Keratinocyte (primary cell): ENCODE measurements around the gene TEAD3. TPM values are rescaled to one million over a fixed set of nuclear protein-coding genes. Genes with fewer than 3 reads are reported as not detected.

Source experiments
- DNase-seq: peaks from one replicate; pipeline ENCODE4 v3.0.0-alpha.2; 2011; ENCODE audit warnings: low read depth, missing footprints, low spot score
- FAIRE-seq: peaks from 2 replicates; lab custom pipeline; 2011; peaks lifted over from hg19 to GRCh38; lab: Jason Lieb, UNC
- H2AFZ ChIP-seq: 2 replicates; pipeline ENCODE4 v1.6.0; 2012; ENCODE audit warnings: low read length, control low read depth, inconsistent platforms; ENCODE audit not compliant: control insufficient read depth
- H3K27ac ChIP-seq: 2 replicates; pipeline ENCODE4 v1.5.1; 2011; ENCODE audit warnings: low read length; ENCODE audit not compliant: control insufficient read depth, insufficient read depth
- H3K27me3 ChIP-seq: 3 replicates; pipeline ENCODE4 v1.6.0; 2011; ENCODE audit warnings: low read length; ENCODE audit not compliant: control insufficient read depth, insufficient read depth; ENCODE audit errors: extremely low read depth
- H3K36me3 ChIP-seq, 2 experiments: 2 replicates in 1 of 2; 3 replicates in 1 of 2; pipeline ENCODE4 v1.5.1; 2011; ENCODE audit warnings: low read length in 2 of 2, mild to moderate bottlenecking in 1 of 2; ENCODE audit not compliant: control insufficient read depth in 2 of 2, insufficient read depth in 2 of 2; ENCODE audit errors: extremely low read depth in 1 of 2
- H3K4me1 ChIP-seq: 3 replicates; pipeline ENCODE4 v1.5.1; 2011; ENCODE audit warnings: low read length; ENCODE audit not compliant: control insufficient read depth, insufficient read depth; ENCODE audit errors: extremely low read depth
- H3K4me2 ChIP-seq: 3 replicates; pipeline ENCODE4 v1.6.0; 2011; ENCODE audit warnings: low read depth, low read length; ENCODE audit not compliant: control insufficient read depth, insufficient read depth; ENCODE audit errors: extremely low read depth
- H3K4me3 ChIP-seq, 3 experiments: fragments of 200-600 bp in 1 of 3; sonication (generic) in 1 of 3; 2 replicates in 2 of 3; 3 replicates in 1 of 3; pipeline ENCODE4 v1.5.1; 2011 to 2016; ENCODE audit warnings: low read length in 3 of 3, mild to moderate bottlenecking in 3 of 3, control low read depth in 2 of 3, inconsistent platforms in 1 of 3, low read depth in 1 of 3, mixed read lengths in 1 of 3, mixed run types in 1 of 3, moderate library complexity in 1 of 3; ENCODE audit not compliant: control insufficient read depth in 2 of 3, insufficient read depth in 2 of 3; ENCODE audit errors: extremely low read depth in 1 of 3
- H3K79me2 ChIP-seq: 2 replicates; pipeline ENCODE4 v1.6.0; 2012; ENCODE audit warnings: low read length; ENCODE audit not compliant: control insufficient read depth, insufficient read depth
- H3K9ac ChIP-seq: 3 replicates; pipeline ENCODE4 v1.6.0; 2011; ENCODE audit warnings: low read length; ENCODE audit not compliant: control insufficient read depth, insufficient read depth; ENCODE audit errors: extremely low read depth
- H3K9me1 ChIP-seq: 3 replicates; pipeline ENCODE4 v1.6.0; 2011; ENCODE audit warnings: low read length; ENCODE audit not compliant: control insufficient read depth, insufficient read depth; ENCODE audit errors: extremely low read depth
- H3K9me3 ChIP-seq: 2 replicates; pipeline ENCODE4 v1.5.1; 2012; ENCODE audit warnings: low read depth, low read length; ENCODE audit not compliant: control insufficient read depth
- H4K20me1 ChIP-seq: 3 replicates; pipeline ENCODE4 v1.6.0; 2011; ENCODE audit warnings: low read length; ENCODE audit not compliant: control insufficient read depth, insufficient read depth; ENCODE audit errors: extremely low read depth
- EZH2 ChIP-seq: IDR thresholded peaks from one replicate; pipeline ENCODE4 v1.6.1; 2012; ENCODE audit warnings: inconsistent platforms, mild to moderate bottlenecking, low read length, moderate library complexity
- dilution Hi-C: fragments of 300-500 bp; cut with MboI; formaldehyde crosslinking; loops from one replicate; pipeline ENCODE4 v1.7.0; 2020; ENCODE audit warnings: low sequenced_read_pairs; ENCODE audit not compliant: extremely low pct_ligation_motif_present
- polyA plus RNA-seq, 5 experiments: library from polyadenylated mRNA; depleted of rRNA in 3 of 5; stranded (reverse) in 3 of 5; stranded (forward) in 1 of 5; unstranded in 1 of 5; fragments of >200 nt; gene quantifications; 1 replicate in 1 of 5; 2 replicates in 3 of 5; 3 replicates in 1 of 5; pipeline versions ENCODE4 v1.2.1 to v1.2.3, GENCODE V29; 2011 to 2012; ENCODE audit warnings: missing spikeins in 2 of 5, low read depth in 1 of 5, low replicate concordance in 1 of 5
- TF ChIP-seq, protein P1 (sequence below), 3 experiments: IDR thresholded peaks in 1 of 3; conservative IDR thresholded peaks in 1 of 3; optimal IDR thresholded peaks in 1 of 3; 2 replicates in 2 of 3; 3 replicates in 1 of 3; pipeline versions ENCODE3 to v1.5.1; 2011; ENCODE audit warnings: low read length in 3 of 3, mild to moderate bottlenecking in 3 of 3, moderate library complexity in 2 of 3, control low read depth in 1 of 3, inconsistent platforms in 1 of 3; ENCODE audit not compliant: insufficient read depth in 2 of 3; ENCODE audit errors: extremely low read depth in 1 of 3

Gene TEAD3
- polyA plus RNA-seq, 1 donor (not counting 4 experiments of a cell fraction or from before 2014, with no cell fraction given): 5.7 TPM

DNA sequence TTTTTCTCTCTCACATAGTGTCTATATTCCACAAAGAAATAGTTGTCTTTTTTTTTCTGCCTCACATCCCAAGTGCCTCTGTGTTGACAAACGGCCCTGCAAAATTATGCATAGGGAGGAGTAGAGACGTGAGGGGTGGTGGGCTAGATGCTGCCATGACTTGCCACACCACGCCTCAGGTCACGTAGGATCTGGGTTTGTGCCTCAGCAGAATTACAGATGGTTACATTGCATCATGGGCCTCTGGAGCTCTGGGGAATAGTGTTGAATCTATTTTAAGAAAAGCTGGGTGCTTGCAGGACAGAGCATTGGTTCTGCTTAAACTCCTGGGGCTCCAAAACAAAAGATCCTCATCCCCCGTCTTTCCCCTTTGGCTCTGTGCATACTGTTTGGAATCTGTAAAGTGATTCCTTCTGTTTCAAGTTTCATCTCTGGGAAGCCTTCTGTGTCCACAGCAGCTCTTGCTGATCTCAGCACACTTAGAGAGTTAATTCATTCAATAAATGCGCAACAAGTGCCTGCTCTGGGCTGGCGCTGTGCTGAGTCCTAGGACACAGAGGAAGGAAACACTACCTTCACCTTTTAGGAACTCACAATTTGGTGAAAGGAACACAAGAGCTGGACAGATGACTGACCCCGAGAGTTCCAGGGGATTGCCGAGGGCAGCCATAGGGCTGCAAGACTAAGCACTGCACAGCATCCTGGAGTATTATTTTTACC, 42.3 kb downstream of the TEAD3 start:
- Histone ChIP-seq H3K27ac (peak overlapping the region; percentile 81), H3K9ac (peak overlapping the region; percentile 58), H3K4me2 (peak overlapping the region; percentile 90), H4K20me1 (no peaks in the 10 kb centered on the region), H3K79me2 (peaks cover 1% of the 10 kb centered on the region), H2AFZ (peak overlapping the region; percentile 30), H3K4me3 (peak overlapping the region in 1 of 3 experiments; percentile 34), H3K9me1 (no peaks in the 10 kb centered on the region), H3K4me1 (peaks cover 30% of the 10 kb centered on the region), H3K27me3 (no peaks in the 10 kb centered on the region), H3K9me3 (no peaks in the 10 kb centered on the region), H3K36me3 (peaks cover 4 to 12% of the 10 kb centered on the region in 2 experiments)
- TF ChIP-seq, protein P1, sequence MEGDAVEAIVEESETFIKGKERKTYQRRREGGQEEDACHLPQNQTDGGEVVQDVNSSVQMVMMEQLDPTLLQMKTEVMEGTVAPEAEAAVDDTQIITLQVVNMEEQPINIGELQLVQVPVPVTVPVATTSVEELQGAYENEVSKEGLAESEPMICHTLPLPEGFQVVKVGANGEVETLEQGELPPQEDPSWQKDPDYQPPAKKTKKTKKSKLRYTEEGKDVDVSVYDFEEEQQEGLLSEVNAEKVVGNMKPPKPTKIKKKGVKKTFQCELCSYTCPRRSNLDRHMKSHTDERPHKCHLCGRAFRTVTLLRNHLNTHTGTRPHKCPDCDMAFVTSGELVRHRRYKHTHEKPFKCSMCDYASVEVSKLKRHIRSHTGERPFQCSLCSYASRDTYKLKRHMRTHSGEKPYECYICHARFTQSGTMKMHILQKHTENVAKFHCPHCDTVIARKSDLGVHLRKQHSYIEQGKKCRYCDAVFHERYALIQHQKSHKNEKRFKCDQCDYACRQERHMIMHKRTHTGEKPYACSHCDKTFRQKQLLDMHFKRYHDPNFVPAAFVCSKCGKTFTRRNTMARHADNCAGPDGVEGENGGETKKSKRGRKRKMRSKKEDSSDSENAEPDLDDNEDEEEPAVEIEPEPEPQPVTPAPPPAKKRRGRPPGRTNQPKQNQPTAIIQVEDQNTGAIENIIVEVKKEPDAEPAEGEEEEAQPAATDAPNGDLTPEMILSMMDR (optimal IDR thresholded peaks at IDR 0.05 in 1 of 3, IDR thresholded peaks at IDR 0.05 in 1 of 3, conservative IDR thresholded peaks at IDR 0.05 in 1 of 3; ENCODE audit: extremely low read depth in 1 of 3, insufficient read depth in 2 of 3, low read length in 3 of 3): no peak
- TF ChIP-seq EZH2: no peak
- FAIRE-seq: no peak
- dilution Hi-C loops: no loop called here
- no peak for DNase-seq

DNA sequence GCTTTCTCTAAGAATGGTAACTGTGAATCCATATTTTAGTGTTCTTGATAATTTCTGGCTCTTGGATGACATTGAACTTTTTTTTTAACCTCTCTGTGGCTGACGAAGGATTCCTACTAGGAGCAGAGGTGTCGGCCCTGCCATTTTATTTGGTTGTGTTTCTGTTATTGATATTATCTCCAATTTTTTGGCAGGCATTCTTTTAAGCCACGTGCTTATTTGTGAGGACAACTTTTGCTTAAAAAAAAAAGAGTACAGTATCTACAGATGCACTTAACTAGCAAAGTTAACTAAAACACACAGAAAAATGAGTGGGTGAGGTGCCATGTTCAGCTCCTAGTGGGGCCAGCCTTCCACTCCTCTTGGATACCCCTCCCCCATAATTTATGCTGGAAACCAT, 43.6 kb downstream of the TEAD3 start:
- Histone ChIP-seq H3K4me3 (peak overlapping the region; percentile 51 to 85 (median 78)), H2AFZ (peak overlapping the region; percentile 82), H3K79me2 (peaks cover 1% of the 10 kb centered on the region), H4K20me1 (no peaks in the 10 kb centered on the region), H3K4me1 (peaks cover 30% of the 10 kb centered on the region), H3K9ac (peak overlapping the region; percentile 80), H3K27ac (peak overlapping the region; percentile 85), H3K4me2 (peak overlapping the region; percentile 90), H3K27me3 (no peaks in the 10 kb centered on the region), H3K9me1 (no peaks in the 10 kb centered on the region), H3K9me3 (no peaks in the 10 kb centered on the region), H3K36me3 (peaks cover 2 to 8% of the 10 kb centered on the region in 2 experiments)
- no peak for FAIRE-seq
- TF ChIP-seq, protein P1 (optimal IDR thresholded peaks at IDR 0.05 in 1 of 3, IDR thresholded peaks at IDR 0.05 in 1 of 3, conservative IDR thresholded peaks at IDR 0.05 in 1 of 3; ENCODE audit: extremely low read depth in 1 of 3, insufficient read depth in 2 of 3, low read length in 3 of 3): no peak
- no peak for TF ChIP-seq EZH2
- dilution Hi-C loops: no loop called here
- DNase-seq: no peak
